OCI-M2 (cell line): ENCODE data around the gene TMPRSS6.

Experiments
- DNase-seq: peaks from one replicate; lab custom pipeline; 2025; ENCODE audit not compliant: unreplicated experiment; lab: John Stamatoyannopoulos, UW

Gene TMPRSS6

DNA sequence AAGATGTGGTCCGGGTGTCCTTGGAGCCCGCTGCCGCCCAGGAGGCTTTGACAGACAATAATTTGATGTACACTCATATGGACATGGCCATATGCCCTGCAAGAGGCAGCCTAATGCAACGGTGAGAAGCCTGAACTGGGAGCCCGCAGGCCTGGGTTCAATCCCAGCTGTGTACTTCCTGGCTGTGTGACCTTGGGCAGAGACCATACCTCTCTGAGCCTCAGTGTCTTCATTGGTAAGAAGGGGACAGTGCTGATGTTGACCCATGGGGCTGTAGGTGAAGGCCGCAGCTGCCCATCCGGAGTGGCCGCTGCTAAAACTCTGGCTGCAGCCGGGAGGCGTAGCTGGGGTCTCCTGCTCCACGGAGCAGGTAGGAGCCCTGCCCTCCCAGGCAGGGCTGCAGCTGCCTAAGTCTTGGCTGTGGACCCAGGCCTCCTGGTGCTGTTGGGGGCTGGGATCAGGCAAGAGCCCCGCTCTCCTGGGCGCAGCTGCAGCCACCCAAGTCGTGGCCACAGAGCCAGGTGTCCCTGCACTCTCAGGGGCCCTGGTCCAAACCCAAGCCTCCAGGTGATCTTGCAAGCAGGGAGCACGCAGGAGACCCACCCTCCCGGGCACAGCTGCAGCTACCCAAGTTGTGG, 31.3 kb upstream of the TMPRSS6 start:
- DNase-seq, result no peak

DNA sequence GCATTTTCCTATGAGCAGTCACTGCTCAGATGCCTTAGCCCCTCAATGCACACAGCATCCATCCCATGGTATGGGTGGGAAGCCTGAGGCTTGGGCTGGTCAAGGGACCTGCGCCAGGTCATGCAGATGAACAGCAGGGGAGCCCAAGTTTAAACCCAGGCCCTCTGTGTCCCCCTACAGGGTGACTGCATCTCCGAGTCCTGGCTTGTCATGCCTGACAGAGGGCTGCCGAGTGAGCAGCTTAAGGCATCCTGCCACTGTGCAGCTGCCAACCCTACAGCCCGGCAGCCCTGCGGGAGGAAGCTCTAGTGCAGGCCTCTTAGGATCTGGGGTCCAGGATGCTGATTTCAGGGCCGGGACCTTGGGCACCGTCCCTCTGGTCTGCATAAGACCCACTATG, 30.2 kb upstream of the TMPRSS6 start:
- no peak for DNase-seq

DNA sequence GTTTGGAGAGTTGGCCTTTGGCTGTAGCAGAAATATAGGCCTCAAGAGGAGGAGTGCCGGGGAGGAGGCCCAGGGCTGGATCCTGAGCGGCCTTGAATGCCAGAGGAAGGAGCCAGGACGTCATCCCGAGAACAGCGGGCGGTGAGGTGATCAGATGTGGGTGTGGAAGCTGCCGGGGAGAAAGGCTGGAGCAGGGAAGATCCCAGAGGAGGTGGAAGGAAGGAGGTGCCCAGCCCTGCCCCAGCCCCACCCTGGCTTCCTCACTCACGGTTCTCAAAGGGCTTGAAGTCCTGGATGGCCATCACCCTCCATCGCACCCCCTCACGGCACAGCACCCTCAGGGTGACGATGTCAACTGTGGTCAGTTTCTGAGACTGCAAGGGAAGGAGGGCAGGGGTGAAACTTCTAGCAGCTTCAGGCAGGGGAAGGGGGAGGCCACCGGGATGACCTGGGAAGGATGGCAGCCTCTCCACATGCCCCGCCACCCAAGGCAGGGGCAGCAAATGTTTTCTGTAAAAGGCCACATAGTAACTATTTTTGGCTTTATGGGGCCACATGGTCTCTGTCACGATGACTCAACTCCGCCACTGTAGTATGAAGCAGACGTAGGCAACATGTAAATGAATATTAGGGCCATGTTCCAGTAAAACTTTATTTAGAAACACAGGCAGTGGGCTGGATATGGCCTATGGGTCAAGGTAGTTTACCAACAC, 29.5 kb upstream of the TMPRSS6 start:
- DNase-seq, result no peak

DNA sequence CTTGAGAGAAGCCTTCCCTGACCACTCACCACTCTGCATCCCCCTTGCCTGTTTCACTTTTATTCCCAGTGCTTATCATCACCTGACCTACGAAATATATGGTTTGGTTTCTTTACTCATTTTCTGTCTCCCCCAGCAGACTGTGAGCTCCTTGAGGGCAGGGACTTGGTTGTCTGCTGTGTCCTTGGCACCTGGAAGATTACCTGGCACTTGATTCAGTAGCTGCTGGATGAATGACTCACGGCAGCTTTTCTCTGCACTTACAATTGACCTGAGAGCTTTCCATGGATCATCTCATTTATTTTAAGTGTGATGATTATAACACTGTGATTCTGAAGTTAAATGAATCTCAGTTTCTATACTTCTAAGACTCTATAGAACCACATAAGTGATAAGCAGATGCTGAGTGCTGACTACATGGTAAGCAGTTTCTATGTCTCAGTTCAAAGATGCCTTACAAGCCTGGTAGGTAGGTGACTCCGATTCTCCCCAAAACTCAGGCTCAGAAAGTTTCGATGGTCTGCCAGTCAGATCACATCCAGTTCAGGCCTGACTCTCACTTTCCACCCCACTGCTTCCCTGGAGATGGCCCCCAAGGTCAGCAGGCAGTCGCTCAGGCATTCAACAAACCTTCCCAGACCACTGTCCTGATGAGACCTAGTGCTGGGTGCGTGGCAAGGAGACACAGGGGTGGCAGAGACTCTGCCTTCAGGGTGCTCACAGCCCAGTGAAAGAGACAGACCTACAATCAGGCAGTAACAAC, 28.6 kb upstream of the TMPRSS6 start:
- no peak for DNase-seq

DNA sequence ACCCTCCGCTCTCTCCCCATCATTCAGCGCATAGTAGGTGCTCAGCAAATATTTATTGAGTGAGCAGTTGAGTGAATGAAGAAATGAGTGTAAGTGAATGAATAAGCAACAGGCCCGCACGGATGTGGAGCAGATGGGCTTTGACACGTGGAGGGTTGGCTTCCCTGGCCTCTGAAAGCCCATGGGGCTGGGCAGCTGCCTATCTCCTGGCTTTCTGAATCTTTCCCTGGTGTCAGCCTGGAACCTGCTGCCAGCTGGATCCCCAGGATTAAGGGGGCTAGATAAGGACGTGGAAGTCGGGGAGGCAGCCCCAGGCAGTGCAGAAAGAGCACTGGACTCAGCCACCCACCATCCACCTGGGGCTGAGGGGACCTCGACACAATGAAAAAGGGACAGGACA, 27.6 kb upstream of the TMPRSS6 start:
- DNase-seq, result no peak

DNA sequence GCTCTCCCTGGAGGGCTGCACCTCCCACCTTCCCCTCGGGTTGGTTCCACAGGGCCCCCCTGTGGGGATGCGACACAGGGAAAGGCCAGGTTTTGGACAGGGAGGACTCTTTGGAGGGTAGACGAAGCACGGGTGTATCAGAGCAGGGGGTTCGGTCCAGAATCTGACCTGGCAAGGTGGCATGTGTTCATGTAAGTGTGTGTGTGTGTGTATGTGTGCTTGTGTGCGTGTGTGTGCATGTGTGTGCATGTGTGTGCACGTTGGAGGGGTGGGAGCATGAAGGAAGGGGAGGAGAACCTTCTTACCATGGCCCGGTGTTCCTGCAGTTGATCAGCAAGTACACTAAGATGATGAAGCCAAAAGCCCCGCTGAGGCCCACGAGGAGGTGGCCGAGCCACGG, 25.5 kb upstream of the TMPRSS6 start:
- DNase-seq, result no peak

GRCh38 chr22:37133304-37134018, 23.9 kb upstream of the TMPRSS6 start:
- no peak for DNase-seq

DNA sequence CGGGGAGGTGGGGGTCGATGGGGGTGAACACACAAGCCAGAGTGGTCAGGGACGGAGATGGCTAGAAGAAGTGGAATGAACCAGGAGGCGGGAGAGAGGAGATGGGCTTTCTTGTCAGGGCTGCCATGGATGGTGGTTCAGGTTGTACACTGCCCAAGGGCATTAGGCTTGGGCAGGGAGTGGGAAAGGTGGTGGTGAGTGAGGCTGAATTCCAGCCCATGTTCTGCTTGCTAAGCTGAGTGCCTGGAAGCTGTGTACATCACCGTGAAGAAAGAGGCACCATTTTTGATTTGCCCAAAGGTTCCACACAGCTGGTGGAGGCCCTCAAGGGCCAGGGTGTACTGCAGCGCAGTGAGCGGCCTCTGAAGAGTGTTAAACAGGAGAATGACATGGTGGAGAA, 23.3 kb upstream of the TMPRSS6 start:
- no peak for DNase-seq

DNA sequence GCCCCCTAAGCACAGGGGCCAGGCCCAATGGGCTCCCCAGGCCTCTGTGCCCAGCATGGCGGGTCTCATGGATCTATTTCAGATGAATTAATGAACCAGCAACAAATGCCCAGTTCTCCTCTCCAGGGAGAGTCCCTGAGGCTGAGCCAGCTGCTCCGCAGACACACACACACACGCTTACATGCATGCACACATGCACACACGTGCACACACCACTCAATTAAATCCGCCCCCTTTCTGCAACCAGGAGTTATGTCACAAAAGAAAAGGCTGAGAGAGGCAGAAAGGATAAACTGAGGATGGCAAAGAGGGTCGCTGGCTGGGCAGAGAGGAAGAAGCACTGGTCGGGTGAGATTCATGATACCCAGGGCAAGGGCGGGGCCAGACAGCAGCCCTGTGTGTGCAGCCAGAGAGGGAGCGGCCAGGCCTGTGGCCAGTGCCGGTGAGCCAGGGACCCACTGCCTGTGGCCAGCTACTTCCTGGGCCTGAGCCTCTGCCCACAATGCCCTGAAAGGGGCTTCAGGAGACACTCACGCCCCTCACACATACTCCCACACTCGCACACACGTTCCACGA, 20.4 kb upstream of the TMPRSS6 start:
- no peak for DNase-seq

- DNase-seq, result no peak
These were observed 19.2 kb upstream of the TMPRSS6 start for GRCh38 chr22:37128555-37129281.

GRCh38 chr22:37127350-37127878, 17.9 kb upstream of the TMPRSS6 start:
- no peak for DNase-seq

DNA sequence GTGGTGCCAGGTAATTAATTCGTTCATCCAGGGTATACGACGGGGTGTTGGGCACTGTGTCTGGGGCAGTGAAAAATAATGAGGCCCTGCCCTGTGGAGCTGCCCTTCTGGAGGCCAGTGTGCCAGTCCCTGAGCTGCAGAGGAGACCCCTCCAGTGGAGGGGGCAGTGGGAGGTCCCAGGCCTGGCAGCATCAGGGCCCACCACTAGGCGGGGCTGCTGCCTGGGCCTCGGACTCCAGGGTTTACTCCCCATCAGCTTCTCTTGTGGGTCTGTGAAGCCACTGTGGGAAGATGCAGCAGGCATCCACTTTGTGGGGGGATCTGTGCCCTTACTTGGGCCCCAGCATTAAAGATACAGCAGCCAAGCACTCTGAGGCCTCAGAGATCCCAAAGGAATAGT, 17.4 kb upstream of the TMPRSS6 start:
- DNase-seq, result no peak

DNA sequence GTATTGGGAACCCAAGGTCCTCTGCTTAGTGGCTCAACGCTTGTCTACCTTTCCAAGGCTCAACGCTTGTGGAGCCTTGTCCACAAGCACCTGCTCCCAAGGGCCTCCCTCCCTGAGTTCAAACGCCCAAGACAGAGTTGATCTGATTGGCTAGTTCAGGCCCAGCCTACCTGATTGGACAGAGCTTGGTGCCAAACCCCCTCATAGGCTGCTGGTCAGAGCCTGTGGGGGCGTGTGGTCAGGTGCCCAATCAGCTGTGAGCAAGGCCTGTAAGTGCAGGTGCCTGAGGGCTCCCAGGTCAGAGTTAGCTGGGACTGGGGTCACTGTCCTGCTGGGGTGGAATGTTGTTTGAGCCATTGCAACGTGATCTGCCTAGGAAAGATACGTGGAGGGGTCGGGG, 16.9 kb upstream of the TMPRSS6 start:
- no peak for DNase-seq

DNA sequence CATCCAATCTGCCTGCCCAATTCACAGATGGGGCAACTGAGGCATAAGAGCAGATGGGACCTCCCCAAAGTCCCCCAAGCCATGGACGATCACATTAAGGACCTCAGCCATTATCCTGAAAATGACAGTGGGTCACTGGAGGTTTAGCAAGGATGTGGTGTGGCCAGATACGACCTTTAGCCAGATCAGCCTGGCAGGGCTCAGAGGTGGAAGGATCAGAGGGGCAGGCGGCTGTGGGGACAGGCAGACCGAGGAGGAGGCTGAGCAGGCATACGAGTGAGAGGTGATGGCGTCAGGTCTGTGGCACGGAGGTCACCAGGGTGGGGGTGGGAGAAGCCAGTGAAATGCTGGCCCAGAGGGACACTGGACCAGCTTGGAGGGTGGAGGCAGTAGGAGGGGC, 14.1 kb upstream of the TMPRSS6 start:
- no peak for DNase-seq

GRCh38 chr22:37122598-37123180, 13.2 kb upstream of the TMPRSS6 start:
- DNase-seq, result no peak

DNA sequence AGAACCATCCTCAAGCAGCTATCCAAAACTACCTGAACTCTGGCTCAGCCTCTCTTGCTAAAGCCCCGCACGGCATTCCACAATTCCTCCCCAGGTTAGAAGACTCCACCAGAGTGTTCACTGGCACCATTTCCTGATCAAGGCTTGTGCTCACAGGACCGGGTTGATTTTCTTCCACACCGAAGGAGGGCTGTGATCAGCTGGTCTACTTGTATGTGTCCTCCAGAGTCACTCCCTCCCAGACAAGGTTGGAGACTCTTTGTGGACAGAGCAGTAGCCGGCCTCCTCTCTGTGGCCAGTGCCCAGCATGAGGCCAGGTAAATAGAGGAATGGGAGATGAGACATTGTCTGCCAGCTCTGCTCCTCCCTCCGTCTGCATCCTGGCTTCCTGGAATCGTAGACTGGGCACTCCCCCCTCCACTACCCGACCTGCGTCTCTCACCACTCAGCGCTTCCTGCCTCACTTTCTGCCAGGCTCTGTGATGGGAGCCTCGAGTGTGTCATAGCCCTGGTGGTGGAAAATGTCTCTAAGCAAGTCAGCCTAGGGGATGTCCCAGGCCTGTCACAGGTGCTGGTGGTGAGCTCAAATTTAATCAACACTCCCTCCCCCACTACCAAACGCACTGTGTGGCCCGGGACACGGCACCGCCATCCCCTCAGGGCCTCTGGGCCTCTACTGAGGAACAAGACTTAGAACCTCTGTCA, 12.5 kb upstream of the TMPRSS6 start:
- DNase-seq, result no peak

DNA sequence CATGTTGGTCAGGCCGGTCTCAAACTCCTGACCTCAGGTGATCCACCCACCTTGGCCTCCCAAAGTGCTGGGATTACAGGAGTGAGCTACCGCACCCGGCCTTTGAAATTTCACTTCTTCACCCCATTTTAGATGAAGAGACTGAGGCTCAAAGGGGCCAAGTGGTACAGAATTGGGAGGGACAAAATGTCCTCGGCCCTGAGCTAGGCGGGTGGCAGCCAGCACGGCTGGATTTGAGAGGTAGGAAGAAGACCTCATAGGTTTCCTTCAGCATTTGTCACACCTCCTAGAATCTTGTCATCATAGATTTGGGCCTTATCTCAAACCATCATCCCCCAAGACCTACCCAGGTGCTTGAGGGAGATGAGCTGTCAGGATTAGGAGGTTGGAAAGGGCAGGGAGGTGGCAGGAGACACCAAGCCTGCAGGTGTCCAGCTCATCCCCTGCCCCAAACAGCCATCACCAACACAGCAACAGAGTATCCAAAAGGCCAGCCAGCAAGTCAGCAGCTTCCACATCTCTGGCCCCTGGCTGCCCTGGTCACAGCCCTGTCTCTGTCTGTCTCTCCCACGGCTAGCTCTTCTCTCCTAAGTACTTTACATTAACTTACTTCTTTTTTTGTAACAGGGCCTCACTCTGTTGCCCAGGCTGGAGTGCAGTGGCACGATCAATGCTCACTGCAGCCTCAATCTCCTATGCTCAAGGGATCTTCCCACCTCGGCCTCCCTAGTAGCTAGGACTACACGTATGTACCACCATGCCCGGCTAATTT, 11.2 kb upstream of the TMPRSS6 start:
- DNase-seq, result no peak

DNA sequence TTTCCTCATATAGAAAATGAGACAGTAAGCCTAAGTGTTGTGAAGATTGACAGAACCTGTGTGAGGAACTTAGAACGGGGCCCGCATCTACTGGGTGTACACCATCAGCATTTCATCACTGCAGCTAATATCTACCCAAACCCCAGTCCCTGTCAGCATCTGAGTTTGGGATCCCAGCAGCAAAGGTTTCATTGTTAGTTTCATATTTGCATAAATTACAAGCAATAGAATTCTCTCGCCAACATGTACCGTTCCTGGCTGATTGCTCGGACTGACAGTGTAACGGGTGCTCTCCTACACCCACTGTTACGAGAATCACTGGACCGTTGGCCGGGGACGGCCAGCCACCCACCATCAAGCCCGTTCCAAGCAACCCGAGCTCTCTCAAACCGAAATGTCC, 10.4 kb upstream of the TMPRSS6 start:
- no peak for DNase-seq

GRCh38 chr22:37118083-37118482, 8.6 kb upstream of the TMPRSS6 start:
- no peak for DNase-seq
